NCI-H2196 treated with DMSO at 0.1 percent for 48 hours (cell line): Measurements from ENCODE around the gene SEZ6L.

Source experiments
- DNase-seq: peaks from one replicate; lab custom pipeline; 2025; ENCODE audit not compliant: unreplicated experiment; lab: John Stamatoyannopoulos, UW

Gene SEZ6L

GRCh38 chr22:26239581-26239980, 70.3 kb downstream of the SEZ6L start:
- DNase-seq = no peak

- no peak for DNase-seq
These were observed 72.1 kb downstream of the SEZ6L start for GRCh38 chr22:26241361-26241760.

- DNase-seq = no peak
These were observed 75.7 kb downstream of the SEZ6L start for GRCh38 chr22:26245001-26245400.

GRCh38 chr22:26246552-26246951, 77.3 kb downstream of the SEZ6L start:
- DNase-seq = no peak

- no peak for DNase-seq
These were observed 82.6 kb downstream of the SEZ6L start for GRCh38 chr22:26251869-26252268.

GRCh38 chr22:26259510-26259909, 90.2 kb downstream of the SEZ6L start:
- DNase-seq = no peak

DNA sequence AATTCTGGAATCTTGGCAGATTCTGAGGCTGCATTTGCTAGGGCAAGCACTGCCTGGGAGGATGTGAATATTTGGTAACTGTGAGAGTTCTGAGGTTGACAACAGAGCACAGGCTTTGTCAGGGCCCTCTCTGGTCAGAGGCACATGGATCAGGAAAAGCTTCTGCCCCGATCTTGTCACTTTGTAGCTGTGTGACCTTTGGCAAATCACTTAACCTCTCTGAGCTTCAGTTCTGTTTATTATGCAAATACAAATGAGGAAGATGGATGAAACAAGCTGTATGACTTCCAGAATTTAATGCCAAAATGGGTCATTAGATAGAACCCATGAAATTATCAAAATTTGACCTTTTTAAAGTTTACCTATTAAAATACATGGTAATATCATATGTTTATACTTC, 94.9 kb downstream of the SEZ6L start:
- DNase-seq = no peak

GRCh38 chr22:26265281-26265680, 96.0 kb downstream of the SEZ6L start:
- DNase-seq = no peak

- no peak for DNase-seq
These were observed 96.6 kb downstream of the SEZ6L start for GRCh38 chr22:26265909-26266308.

GRCh38 chr22:26267856-26268255, 98.6 kb downstream of the SEZ6L start:
- DNase-seq = no peak

DNA sequence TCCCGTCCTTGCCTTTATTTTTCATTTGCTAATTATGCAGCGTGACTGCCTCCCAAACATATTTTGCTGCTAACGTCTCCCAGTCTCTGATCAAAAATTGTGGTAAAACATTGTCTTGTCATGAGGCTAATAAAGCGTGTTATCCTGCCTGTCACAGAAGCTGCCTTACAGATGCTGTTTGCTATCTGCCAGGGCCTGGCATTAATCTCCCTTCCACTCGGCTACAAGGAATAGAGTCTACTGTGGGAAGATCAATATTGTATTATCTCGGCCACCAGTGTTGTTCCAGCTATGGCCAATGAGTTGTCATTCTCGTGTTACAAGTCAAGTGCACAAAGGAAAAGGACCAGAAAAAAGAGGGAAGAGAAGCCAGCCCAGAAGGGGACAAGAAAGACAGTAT, 100.3 kb downstream of the SEZ6L start:
- no peak for DNase-seq

DNA sequence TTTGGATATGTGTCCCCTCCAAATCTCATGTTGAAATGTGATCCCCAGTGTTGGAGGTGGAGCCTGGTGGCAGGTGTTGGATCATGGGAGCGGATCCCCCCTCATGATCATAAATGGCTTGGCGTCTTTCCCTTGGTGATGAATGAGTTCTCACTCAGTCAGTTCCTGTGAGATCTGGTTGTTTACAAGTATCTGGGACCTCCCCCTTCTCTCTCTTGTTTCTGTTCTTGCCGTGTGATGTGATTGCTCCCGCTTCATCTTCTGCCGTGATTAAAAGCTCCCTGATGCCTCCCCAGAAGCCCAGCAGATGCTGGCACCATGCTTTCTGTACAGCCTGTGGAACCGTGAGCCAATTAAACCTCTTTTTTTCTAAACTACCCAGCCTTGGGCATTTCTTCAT, 102.2 kb downstream of the SEZ6L start:
- DNase-seq = no peak

- DNase-seq = peak; percentile 2
These were observed 103.9 kb downstream of the SEZ6L start for GRCh38 chr22:26273011-26273675.

- no peak for DNase-seq
These were observed 107.4 kb downstream of the SEZ6L start for GRCh38 chr22:26276529-26277160.

DNA sequence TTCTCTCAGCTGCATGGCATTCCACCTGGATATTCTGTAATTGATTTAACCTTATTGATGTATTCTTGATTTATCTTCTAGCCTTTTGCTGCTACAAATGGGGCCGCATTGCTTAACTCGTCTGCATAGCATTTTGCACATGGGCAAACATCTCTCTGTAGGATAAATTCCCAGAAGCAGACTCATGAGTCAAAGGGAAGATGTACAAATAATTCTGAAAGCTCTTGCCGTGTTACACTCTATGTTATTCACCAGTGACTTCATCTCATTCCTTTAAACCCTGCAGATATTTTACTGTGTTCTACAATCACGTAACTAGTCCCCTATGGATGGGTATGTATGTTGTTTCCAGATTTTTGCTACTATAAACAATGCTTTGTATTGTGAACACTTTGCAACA, 112.7 kb downstream of the SEZ6L start:
- DNase-seq = no peak

- no peak for DNase-seq
These were observed 114.1 kb downstream of the SEZ6L start for GRCh38 chr22:26283330-26283729.

- no peak for DNase-seq
These were observed 116.4 kb downstream of the SEZ6L start for GRCh38 chr22:26285632-26286031.

DNA sequence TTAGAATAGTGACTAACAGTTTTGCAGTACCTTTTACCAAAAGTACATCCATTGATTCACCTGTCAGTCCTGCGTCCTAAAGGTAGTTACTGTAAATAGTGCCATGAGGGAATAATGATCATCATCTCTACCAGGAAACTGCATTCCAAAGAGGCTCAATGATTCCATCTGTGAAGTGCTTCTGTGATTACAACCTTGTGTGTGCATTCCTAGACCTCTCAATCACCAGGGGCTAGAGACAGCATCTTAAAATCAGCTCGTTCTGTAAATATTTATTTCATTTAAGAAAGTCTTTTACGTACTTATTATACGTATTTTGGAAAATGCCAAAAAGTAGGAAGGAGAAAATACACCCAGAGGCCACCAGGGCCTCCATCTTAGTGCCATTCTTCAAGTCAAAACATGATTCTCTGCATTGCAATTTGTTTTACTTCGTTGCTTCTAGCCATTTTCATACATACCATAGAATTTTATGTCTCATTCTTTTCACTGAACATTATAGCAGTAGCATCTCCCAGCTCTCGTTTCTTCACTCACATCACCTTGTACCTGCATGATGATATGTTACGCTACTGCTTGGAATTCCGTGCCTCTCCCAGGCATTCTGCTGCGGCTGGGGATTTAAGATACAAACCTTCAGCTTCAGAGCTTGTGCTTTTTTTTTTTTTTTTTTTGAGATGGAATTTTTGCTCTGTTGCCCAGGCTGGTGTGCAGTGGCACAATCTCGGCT, 117.0 kb downstream of the SEZ6L start:
- DNase-seq = no peak

DNA sequence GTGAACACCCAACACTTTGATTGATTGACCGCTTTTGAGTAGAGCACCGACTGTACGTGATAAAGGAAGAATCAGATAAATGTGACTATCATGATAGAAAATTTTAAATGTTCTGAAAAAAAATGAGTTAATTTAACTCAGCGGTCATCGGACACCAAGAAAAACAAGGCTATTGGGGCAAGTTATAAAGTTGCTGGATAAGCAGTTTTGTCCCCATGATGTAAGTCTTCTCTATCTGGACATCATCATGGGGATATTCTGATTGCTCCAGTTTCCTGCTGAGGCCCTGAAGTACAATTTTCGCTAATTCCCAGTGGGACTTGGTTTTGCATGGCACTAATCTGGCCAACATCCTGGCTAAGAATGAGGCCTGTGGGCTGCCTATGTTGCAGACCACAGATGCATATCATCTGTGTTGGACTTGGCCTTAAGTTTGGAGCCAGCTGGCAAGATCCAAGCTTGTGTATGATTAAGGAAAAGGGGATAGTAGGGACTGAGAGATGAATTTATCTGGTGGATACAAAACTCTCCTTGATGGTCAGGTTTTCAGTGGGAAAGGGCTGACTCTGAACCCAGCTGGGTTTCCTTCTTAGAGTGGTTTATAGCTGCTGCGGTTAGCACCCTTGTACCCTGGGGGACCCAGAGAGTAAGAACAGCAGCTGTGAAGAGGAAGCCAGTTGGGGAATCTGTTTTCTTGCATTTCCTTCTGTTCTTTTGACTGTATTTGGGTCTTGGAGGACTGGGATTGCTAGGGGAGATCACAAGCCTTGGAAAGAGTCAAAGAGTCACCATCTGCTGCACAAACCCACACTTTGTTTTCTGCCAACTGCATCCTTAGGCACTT, 118.3 kb downstream of the SEZ6L start:
- no peak for DNase-seq

DNA sequence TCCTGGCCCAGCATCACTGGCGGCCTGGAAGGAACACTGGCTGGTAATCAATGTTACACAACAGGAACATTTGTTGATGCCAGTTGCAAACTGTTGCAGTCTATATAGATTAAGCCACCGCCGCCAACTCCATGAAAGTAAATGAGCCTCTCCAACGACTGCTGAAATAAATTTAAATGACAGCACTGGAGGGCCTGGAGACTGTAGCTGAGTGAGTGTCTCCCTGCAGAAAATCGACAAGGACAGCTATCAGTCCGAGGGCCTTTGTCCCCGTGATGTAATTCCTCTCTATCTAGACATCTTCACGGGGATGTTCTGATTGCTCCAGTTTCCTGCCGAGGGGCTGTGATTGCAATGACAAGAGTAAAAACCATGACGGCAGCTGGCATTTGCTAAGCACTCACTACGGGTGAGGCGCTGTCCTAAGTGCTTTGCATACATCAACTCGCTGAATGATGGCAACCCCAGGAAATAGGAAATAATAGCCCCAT, 120.4 kb downstream of the SEZ6L start:
- no peak for DNase-seq

- DNase-seq = no peak
These were observed 122.8 kb downstream of the SEZ6L start for GRCh38 chr22:26291940-26292666.
